Thyroid gland (tissue), 4 donors: ENCODE measurements around the gene P2RX1.

Source experiments
- POLR2A ChIP-seq, 2 donors: fragments of 450-650 bp; IDR thresholded peaks; one replicate each; pipeline ENCODE4 v1.6.1; 2017; ENCODE audit warnings: antibody characterized with exemption in 2 of 2, mild to moderate bottlenecking in 2 of 2, moderate library complexity in 1 of 2
- TF ChIP-seq, protein P1 (sequence below), 6 experiments: fragments of 200-600 bp in 3 of 6; fragments of 450-650 bp in 3 of 6; sonication (generic) in 3 of 6; IDR thresholded peaks; one replicate each; pipeline ENCODE4 v1.5.1; 2016 to 2019; ENCODE audit warnings: antibody characterized with exemption in 6 of 6, mild to moderate bottlenecking in 2 of 6, inconsistent platforms in 1 of 6, moderate library complexity in 1 of 6

DNA sequence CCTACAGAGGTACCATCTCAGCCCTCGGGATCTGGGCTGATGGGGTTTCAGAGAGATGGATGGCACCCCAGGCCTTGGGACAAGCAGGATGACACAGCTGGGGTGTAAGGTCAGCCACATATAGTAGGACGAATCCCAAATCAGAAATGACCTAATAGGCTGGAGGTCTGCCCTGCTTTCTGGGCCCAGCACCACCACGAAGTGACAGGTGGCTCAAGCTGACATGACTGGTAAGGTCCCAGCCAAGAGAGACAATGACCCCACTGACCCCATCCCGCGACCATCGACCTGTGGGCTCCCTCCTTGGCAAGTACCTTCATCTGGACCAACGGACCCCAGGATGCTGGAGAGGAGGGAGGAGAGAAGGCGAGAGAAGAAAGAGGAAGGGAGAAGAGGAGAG lies 39.0 kb downstream of the P2RX1 start:
- TF ChIP-seq, protein P1, sequence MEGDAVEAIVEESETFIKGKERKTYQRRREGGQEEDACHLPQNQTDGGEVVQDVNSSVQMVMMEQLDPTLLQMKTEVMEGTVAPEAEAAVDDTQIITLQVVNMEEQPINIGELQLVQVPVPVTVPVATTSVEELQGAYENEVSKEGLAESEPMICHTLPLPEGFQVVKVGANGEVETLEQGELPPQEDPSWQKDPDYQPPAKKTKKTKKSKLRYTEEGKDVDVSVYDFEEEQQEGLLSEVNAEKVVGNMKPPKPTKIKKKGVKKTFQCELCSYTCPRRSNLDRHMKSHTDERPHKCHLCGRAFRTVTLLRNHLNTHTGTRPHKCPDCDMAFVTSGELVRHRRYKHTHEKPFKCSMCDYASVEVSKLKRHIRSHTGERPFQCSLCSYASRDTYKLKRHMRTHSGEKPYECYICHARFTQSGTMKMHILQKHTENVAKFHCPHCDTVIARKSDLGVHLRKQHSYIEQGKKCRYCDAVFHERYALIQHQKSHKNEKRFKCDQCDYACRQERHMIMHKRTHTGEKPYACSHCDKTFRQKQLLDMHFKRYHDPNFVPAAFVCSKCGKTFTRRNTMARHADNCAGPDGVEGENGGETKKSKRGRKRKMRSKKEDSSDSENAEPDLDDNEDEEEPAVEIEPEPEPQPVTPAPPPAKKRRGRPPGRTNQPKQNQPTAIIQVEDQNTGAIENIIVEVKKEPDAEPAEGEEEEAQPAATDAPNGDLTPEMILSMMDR (IDR thresholded peaks at IDR 0.05) = no peak
- TF ChIP-seq POLR2A (IDR thresholded peaks at IDR 0.05) = no peak
